Measurements from ENCODE around the gene ARHGEF37. TPM values are rescaled to one million over a fixed set of nuclear protein-coding genes. Genes with fewer than 3 reads are reported as not detected.

Gene ARHGEF37
- total and polyA plus RNA-seq, 4 donors = 2.2 to 9.1 (median 3.7) TPM

GRCh38 chr5:149583394-149583793 lies 2.1 kb downstream of the ARHGEF37 start:
- H3K27me3 ChIP-seq (ENCODE audit: control insufficient read depth in 3 of 3, insufficient read depth in 3 of 3, low read length in 2 of 3) = peaks cover 0 to 4% (median 0%) of the 10 kb centered on the region in 3 donors
- H3K9ac ChIP-seq (ENCODE audit: insufficient read depth in 1 of 2, low read length in 2 of 2) = peak overlapping the region in 1 of 2 donors; percentile 11

DNA sequence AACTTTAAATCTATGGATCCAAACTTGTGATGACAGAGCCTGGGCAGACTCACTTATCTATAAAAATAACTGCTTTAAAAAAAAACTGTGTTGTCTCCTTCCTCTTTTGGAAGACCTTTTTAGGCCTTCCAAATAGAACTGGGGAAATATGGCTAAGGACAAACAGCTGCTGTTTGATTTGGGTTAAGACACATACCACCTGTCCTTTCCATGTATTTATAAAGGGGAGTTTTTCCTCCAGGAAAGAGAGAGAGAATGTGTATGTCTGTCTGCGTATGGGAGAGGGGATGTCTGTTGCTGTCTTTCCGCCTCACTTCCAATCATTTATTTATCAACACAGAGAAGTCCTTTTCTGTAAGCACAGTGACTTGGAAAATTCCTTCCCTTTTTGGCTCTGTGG lies 2.8 kb downstream of the ARHGEF37 start:
- no peak for TF ChIP-seq CTCF (IDR thresholded peaks at IDR 0.05; ENCODE audit: control extremely low read depth, extremely low read depth)
- no peaks in the 10 kb centered on the region for H3K9me3 ChIP-seq (ENCODE audit: control insufficient read depth in 4 of 4, insufficient read depth in 3 of 4, low read length in 3 of 4)
- H3K27ac ChIP-seq (ENCODE audit: low read depth in 1 of 2, low read length in 1 of 2) = peak overlapping the region in 1 of 2 donors; percentile 84
- peaks cover 0 to 4% (median 0%) of the 10 kb centered on the region in 3 donors for H3K27me3 ChIP-seq (ENCODE audit: control insufficient read depth in 3 of 3, insufficient read depth in 3 of 3, low read length in 2 of 3)
- DNase-seq (peak in 2 of 3 donors; percentile 60 to 71), ATAC-seq (ENCODE audit: insufficient read depth, low FRiP score) (no peak)
- H3K4me1 ChIP-seq (ENCODE audit: control insufficient read depth in 5 of 5, insufficient read depth in 5 of 5, low read length in 5 of 5) = peaks cover 0 to 34% (median 18%) of the 10 kb centered on the region in 5 donors
- no peak overlapping the region for H3K4me3 ChIP-seq
- H3K36me3 ChIP-seq (ENCODE audit: control insufficient read depth in 4 of 4, insufficient read depth in 4 of 4, low read length in 4 of 4) = no peaks in the 10 kb centered on the region
- peak overlapping the region in 1 of 2 donors; percentile 11 for H3K9ac ChIP-seq (ENCODE audit: insufficient read depth in 1 of 2, low read length in 2 of 2)
- 60 to 76% methylated on average over 2 of the region's 2 CpGs for WGBS, 2 donors

More at GRCh38 chr5:149583394-149583793, 2.1 kb downstream of the ARHGEF37 start:
- H3K27ac ChIP-seq (ENCODE audit: low read depth in 1 of 2, low read length in 1 of 2) = peak overlapping the region; percentile 78 to 84
- H3K36me3 ChIP-seq (ENCODE audit: control insufficient read depth in 4 of 4, insufficient read depth in 4 of 4, low read length in 4 of 4) = no peaks in the 10 kb centered on the region
- no peak overlapping the region for H3K4me3 ChIP-seq
- peaks cover 0 to 34% (median 18%) of the 10 kb centered on the region in 5 donors for H3K4me1 ChIP-seq (ENCODE audit: control insufficient read depth in 5 of 5, insufficient read depth in 5 of 5, low read length in 5 of 5)
- no peak for ATAC-seq (ENCODE audit: insufficient read depth, low FRiP score)
- WGBS, 2 donors = 42 to 65% methylated on average over 1 of the region's 1 CpG
- H3K9me3 ChIP-seq (ENCODE audit: control insufficient read depth in 4 of 4, insufficient read depth in 3 of 4, low read length in 3 of 4) = no peaks in the 10 kb centered on the region
- peak in 2 of 3 donors; percentile 73 to 84 for DNase-seq
- TF ChIP-seq CTCF (IDR thresholded peaks at IDR 0.05; ENCODE audit: control extremely low read depth, extremely low read depth) = no peak

GRCh38 chr5:149585910-149586309 lies 4.6 kb downstream of the ARHGEF37 start:
- TF ChIP-seq CTCF (IDR thresholded peaks at IDR 0.05; ENCODE audit: control extremely low read depth, extremely low read depth) = no peak
- peaks cover 0 to under 1% (median 0%) of the 10 kb centered on the region in 3 donors for H3K27me3 ChIP-seq (ENCODE audit: control insufficient read depth in 3 of 3, insufficient read depth in 3 of 3, low read length in 2 of 3)
- H3K4me1 ChIP-seq (ENCODE audit: control insufficient read depth in 5 of 5, insufficient read depth in 5 of 5, low read length in 5 of 5) = peaks cover 0 to 34% (median 14%) of the 10 kb centered on the region in 5 donors
- H3K36me3 ChIP-seq (ENCODE audit: control insufficient read depth in 4 of 4, insufficient read depth in 4 of 4, low read length in 4 of 4) = peaks cover 0 to under 1% (median 0%) of the 10 kb centered on the region in 4 donors
- H3K9ac ChIP-seq (ENCODE audit: insufficient read depth in 1 of 2, low read length in 2 of 2) = no peak overlapping the region
- ATAC-seq (ENCODE audit: insufficient read depth, low FRiP score) (no peak), DNase-seq (no peak)
- no peak overlapping the region for H3K27ac ChIP-seq (ENCODE audit: low read depth in 1 of 2, low read length in 1 of 2)
- H3K4me3 ChIP-seq = no peak overlapping the region
- no peaks in the 10 kb centered on the region for H3K9me3 ChIP-seq (ENCODE audit: control insufficient read depth in 4 of 4, insufficient read depth in 3 of 4, low read length in 3 of 4)
